Natural killer cell treated with Interleukin-12 subunit alpha and Interleukin-12 subunit beta and Interleukin-15 and Interleukin-18, amount 100 ng/mL, for 72 hours (primary cell): ENCODE results near the gene NRSN2. TPM values are rescaled to one million over a fixed set of nuclear protein-coding genes. Genes with fewer than 3 reads are reported as not detected.
"Not testable (repeated sequence)": the region's sequence is repeated elsewhere in the genome, so short reads cannot be mapped to it uniquely, and the experiment has no call there.

Source experiments
- ATAC-seq, 2 donors: fragments of 150-1000 bp; cut with Tn5 transposase in 1 of 2; sonication (Bioruptor Pico), chemical (Tn5 transposase) in 1 of 2; 2 replicates each; pipeline ENCODE4 v1.10.0; 2021
- DNase-seq: peaks from one replicate; pipeline ENCODE4 v3.0.0; 2022; ENCODE audit warnings: low spot score
- H3K27ac Mint-ChIP-seq, 2 donors: 1 replicate in 1 of 2; 2 replicates in 1 of 2; pipeline ENCODE4 v1.8.0; 2022; ENCODE audit warnings: mixed read lengths in 2 of 2, mild to moderate bottlenecking in 1 of 2, moderate library complexity in 1 of 2
- H3K27me3 Mint-ChIP-seq, 2 donors: 1 replicate in 1 of 2; 2 replicates in 1 of 2; pipeline ENCODE4 v1.8.0; 2022; ENCODE audit warnings: mixed read lengths in 2 of 2
- H3K36me3 Mint-ChIP-seq: one replicate; pipeline ENCODE4 v1.8.0; 2022; ENCODE audit warnings: mixed read lengths
- H3K4me1 Mint-ChIP-seq, 2 donors: 1 replicate in 1 of 2; 2 replicates in 1 of 2; pipeline ENCODE4 v1.8.0; 2022; ENCODE audit warnings: low read depth in 2 of 2, mixed read lengths in 2 of 2, mild to moderate bottlenecking in 1 of 2
- H3K4me3 Mint-ChIP-seq: one replicate; pipeline ENCODE4 v1.8.0; 2022; ENCODE audit warnings: mixed read lengths
- H3K9me3 Mint-ChIP-seq: 2 replicates; pipeline ENCODE4 v1.8.0; 2022; ENCODE audit warnings: mixed read lengths
- total RNA-seq, 2 donors: library from RNA; stranded (reverse); gene quantifications; one replicate each; pipeline ENCODE4 v1.2.3, GENCODE V29; 2022

The NRSN2 gene
- total RNA-seq, 2 donors from 2014 or later: 3.6 to 5.5 TPM

DNA sequence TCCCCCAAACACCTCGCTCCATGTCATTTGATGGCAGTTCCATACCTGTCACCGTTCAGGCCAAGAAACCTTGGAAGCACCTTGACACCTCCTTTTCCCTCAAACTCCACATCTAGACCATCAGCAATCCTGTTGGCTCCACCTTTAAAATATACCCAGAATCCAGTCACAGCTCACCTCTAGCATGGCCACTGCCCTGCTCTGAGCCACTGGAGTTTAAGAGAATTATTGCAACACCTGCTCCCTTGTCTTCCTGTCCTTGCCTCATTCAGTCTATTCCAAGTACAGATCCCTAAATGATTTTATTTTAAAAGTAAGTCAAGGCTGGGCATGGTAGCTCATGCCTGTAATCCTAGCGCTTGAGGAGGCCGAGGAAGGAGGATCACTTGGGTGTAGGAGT is 22.0 kb downstream of the NRSN2 start:
- DNase-seq (no peak), ATAC-seq (no peak)
- H3K9me3 Mint-ChIP-seq: no peaks in the 10 kb centered on the region
- H3K36me3 Mint-ChIP-seq: no peaks in the 10 kb centered on the region
- no peak overlapping the region for H3K4me3 Mint-ChIP-seq
- peaks cover 14 to 20% of the 10 kb centered on the region in 2 donors for H3K4me1 Mint-ChIP-seq
- peak overlapping the region in 1 of 2 donors; percentile 79 for H3K27ac Mint-ChIP-seq
- H3K27me3 Mint-ChIP-seq: peaks cover 0 to 15% of the 10 kb centered on the region in 2 donors

DNA sequence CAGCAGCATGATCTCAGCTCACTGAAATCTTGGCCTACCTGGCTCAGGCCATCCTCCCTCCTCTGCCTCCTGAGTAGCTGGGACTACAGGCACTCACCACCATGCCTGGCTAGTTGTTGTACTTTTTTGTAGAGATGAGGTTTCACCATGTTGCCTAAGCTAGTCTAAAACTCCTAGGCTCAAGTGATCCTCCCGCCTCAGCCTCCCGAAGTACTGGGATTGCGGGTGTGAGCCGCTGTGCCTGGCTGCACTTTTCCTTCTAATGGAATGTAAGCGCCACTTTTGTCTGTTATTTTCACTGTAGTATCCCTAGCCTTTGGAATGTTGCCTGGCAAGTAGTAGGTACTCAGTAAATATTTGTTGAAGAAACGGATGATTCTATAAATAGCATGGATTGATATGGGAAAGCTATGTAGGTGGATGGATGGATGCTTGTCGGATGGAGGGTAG is 23.3 kb downstream of the NRSN2 start:
- ATAC-seq: no peak
- Mint-ChIP-seq H3K4me3 (no peak overlapping the region), H3K9me3 (no peaks in the 10 kb centered on the region), H3K36me3 (no peaks in the 10 kb centered on the region), H3K27ac (no peak overlapping the region), H3K4me1 (peaks cover 7 to 20% of the 10 kb centered on the region in 2 donors), H3K27me3 (peaks cover 0 to 10% of the 10 kb centered on the region in 2 donors)
- DNase-seq: no peak

DNA sequence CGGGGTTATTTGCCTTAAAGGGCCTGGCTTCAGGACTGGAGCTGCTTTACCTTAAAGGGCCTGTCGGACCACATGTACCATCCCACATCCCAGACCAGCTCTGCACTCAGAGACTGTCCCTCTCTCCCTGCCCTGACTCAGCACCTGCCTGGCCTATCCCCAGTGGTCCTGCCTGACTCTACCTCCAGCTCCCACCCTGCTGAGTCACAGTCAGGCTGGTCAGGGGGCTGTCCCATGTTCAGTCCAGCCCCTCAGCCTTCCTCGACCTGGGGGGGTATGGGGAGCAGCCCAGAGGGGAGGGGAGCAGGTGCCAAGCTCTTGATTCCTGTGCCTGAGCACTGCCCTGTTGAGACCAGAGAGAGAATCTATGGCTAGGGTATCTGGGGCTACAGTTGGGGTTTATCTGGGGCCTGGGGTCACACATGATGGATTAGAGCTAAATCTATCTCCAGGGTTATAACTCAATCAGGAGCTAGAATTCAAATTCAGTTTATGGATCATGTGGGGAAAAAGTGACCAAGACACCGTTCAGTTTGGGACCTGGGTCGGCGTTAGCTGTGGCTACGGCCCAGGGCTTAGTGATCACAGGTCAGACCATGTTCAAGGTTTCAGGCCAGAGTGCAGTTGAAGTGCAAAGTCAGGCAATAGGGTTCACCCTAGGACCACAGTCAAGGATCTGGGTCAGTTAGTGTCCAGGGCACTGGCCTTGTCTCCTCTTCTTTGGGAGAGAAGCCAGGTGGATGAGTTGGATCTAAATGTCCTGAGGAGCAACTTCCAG is 24.3 kb downstream of the NRSN2 start:
- Mint-ChIP-seq H3K4me3 (no peak overlapping the region), H3K36me3 (no peaks in the 10 kb centered on the region), H3K27me3 (peaks cover 0 to 9% of the 10 kb centered on the region in 2 donors), H3K4me1 (peaks cover 5 to 20% of the 10 kb centered on the region in 2 donors), H3K9me3 (no peaks in the 10 kb centered on the region), H3K27ac (peak overlapping the region in 1 of 2 donors; percentile 90)
- DNase-seq: no peak
- ATAC-seq: no peak

DNA sequence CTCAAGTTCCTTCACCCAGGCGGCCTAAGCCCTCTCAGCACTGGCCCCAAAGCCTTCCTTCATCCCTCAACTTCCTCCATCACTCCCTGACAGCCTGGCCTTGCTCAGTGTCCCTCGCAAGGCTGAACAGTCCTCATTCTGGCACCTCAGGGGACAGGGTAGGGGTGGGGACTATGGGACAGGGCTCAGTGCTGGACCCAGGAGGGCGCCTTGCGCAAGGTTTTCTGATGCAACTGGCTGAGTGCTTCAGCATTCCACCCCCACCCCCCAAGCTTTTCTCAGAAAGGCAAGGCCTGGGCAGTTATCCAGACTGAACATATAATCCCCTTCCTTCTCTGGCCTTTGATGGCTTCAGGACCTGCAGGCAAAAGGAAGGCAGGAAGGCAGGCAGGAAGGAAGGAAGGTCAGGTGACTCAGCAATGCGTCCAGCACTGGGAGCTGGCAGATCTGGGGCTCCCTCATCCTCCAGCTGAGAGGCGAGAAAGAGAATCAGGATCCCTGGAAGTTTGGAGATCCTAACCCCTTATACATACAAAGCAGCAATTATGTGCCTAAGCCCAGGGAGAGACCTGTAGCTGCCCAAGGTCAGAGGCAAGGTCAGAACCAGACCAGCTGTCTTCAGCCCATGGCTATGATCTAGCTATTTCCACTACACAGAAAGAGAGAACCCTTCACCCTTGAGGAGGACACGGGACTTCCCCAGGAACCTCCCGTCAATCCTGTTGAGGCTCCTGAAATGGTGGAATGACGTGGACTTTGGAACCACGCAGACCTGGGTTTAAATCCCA is 25.0 kb downstream of the NRSN2 start:
- Mint-ChIP-seq H3K36me3 (no peaks in the 10 kb centered on the region), H3K27me3 (peaks cover 0 to 6% of the 10 kb centered on the region in 2 donors), H3K9me3 (no peaks in the 10 kb centered on the region), H3K27ac (peak overlapping the region in 1 of 2 donors; percentile 90), H3K4me3 (peak overlapping the region; percentile 27), H3K4me1 (peaks cover 5 to 20% of the 10 kb centered on the region in 2 donors)
- ATAC-seq: peak; percentile 71 to 81
- no peak for DNase-seq

DNA sequence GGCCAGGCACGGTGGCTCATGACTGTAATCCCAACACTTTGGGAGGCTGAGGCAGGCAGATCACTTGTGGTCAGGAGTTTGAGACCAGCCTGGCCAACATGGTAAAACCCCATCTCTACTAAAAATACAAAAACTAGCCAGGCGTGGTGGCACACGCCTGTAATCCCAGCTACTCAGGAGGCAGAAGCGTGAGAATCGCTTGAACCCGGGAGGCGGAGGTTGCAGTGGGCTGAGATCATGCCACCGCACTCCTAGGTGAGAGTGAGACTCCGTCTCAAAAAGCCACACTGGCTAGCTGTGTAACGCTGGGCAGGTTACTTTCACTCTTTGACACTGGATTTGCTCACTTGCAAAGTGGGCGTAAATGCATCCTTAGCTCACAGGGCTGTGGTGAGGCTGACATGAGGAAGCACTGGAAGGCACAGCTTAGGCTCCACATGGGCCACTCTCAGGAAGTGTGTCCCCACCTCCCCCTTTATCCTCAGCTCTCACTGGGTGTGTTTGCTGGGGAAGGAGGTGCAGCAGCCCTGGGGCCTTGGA is 25.7 kb downstream of the NRSN2 start:
- not testable (repeated sequence) for DNase-seq, H3K27me3 Mint-ChIP-seq, H3K9me3 Mint-ChIP-seq, H3K36me3 Mint-ChIP-seq, H3K4me3 Mint-ChIP-seq
- H3K27ac Mint-ChIP-seq: peak overlapping the region in 1 of 2 donors; percentile 90
- H3K4me1 Mint-ChIP-seq: peaks cover 5 to 20% of the 10 kb centered on the region in 2 donors
- peak; percentile 60 to 74 for ATAC-seq

DNA sequence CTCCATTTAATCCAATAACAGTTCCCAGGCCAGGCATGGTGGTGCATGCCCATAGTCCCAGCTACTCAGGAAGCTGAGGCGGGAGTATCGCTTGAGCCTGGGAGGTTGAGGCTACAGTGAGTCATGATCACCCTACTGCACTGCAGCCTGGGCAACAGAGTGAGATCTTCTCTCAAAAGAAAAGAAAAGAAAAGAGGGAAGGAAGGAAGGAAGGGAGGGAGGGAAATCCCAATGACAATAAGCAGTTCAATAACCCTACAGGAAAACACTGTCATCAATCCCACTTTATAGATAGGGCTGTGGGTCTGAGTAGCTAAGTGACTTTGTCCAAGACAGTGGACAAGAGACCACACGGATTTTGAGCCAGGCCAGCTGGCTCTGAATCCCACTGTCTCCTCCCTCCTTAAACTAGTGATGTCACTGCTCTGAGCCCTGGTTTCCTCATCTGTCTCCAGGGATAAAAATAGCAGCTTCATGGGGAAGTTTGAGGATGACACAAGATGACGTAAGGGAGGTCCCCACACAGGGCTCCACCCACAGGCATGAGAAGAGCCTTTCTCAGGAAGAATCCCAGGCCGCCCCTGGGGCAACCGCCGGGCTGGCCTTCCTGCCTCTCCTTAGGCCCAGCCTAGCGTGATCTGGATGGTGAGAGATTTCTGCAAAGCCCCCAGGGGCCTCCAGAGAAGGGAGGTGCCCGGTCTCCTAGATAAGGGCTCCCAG is 26.4 kb downstream of the NRSN2 start:
- ATAC-seq (peak; percentile 4 to 26), DNase-seq (no peak)
- Mint-ChIP-seq H3K27ac (peak overlapping the region in 1 of 2 donors; percentile 90), H3K9me3 (no peaks in the 10 kb centered on the region), H3K4me1 (peaks cover 5 to 20% of the 10 kb centered on the region in 2 donors), H3K27me3 (peaks cover 0 to 6% of the 10 kb centered on the region in 2 donors), H3K4me3 (no peak overlapping the region), H3K36me3 (no peaks in the 10 kb centered on the region)

DNA sequence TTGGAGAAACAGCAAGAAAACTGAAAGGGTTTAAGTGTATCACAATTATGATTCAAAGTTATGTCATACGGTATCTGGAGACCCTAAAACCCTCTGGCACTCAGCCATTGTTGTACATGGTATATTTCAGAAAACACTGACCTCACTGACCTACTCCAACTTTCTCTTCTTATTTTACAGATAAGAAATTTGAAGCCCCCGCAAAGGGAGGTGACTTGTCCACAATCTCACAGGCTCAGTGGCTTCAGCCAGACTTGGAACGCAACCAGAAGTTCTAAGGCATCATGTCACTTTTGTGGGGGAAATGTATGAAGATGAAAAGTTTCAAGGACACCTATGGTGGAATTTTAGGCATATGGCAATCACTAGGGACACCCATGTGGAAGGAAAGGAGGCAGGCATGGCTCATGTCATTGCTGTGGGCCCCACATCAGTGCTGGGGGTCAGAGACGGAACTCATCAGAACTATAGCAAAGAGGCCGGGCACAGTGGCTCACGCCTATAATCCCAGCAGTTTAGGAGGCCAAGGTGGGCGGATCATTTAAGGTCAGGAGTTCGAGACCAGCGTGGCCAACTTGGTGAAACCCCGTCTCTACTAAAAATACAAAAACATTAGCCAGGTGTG is 28.5 kb downstream of the NRSN2 start:
- Mint-ChIP-seq H3K4me3 (no peak overlapping the region), H3K27ac (no peak overlapping the region), H3K4me1 (peaks cover 5 to 20% of the 10 kb centered on the region in 2 donors), H3K36me3 (no peaks in the 10 kb centered on the region), H3K27me3 (no peaks in the 10 kb centered on the region), H3K9me3 (no peaks in the 10 kb centered on the region)
- DNase-seq: no peak
- ATAC-seq: no peak

DNA sequence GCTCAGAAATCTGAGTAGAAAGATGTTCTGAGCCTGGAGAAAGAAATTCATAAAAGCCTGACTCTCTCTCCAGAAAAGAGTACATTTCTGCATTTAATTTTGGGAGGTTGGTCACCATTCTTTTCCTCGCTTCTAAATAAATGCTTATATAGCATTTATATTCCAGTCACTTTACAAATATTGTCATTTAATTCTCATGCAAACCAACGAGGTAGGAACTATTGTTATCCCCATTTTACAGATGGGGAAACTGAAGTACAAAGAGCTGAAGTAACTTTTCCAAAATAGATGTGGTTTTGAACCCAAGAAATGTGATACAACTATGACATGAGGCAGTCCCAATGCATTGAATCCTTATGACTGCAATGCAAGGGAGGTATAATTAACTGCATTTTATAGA is 29.2 kb downstream of the NRSN2 start:
- Mint-ChIP-seq H3K27me3 (no peaks in the 10 kb centered on the region), H3K27ac (no peak overlapping the region), H3K4me3 (no peak overlapping the region), H3K4me1 (peaks cover 5 to 20% of the 10 kb centered on the region in 2 donors), H3K9me3 (no peaks in the 10 kb centered on the region), H3K36me3 (no peaks in the 10 kb centered on the region)
- DNase-seq (no peak), ATAC-seq (no peak)

DNA sequence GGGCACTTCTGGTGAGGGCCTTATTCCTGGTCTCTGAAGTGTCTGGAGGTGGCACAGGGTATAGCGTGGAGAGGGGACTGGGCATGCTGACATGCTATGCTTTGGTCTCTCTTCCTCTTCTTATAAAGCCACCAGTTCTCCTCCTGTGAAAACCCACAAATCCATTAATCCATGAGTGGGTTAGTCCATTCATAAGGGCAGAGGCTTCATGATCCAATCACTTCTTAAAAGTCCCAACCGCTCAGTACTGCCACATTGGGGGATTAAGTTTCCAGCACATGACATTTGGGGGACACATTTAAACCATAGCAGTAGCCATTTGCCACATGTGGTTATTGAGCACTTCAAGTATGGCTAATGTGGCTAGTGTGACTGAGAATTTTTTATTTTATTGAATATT is 29.8 kb downstream of the NRSN2 start:
- DNase-seq (no peak), ATAC-seq (no peak)
- peaks cover 5 to 15% of the 10 kb centered on the region in 2 donors for H3K4me1 Mint-ChIP-seq
- no peaks in the 10 kb centered on the region for H3K9me3 Mint-ChIP-seq
- H3K27me3 Mint-ChIP-seq: no peaks in the 10 kb centered on the region
- H3K36me3 Mint-ChIP-seq: no peaks in the 10 kb centered on the region
- no peak overlapping the region for H3K4me3 Mint-ChIP-seq
- no peak overlapping the region for H3K27ac Mint-ChIP-seq

DNA sequence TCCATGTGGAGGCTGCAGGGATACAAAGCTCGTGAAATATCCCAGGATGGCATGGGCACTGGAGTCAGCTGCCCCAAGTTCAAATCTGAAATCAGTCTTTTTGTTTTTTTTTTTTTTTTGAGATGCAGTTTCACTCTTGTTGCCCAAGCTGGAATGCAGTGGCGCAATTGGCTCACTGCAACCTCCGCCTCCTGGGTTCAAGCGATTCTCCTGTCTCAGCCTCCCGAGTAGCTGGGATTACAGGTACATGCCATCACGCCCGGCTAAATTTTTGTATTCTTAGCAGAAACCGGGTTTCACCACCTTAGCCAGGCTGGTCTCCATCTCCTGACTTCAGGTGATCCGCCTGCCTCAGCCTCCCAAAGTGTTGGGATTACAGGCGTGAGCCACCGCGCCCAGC is 30.7 kb downstream of the NRSN2 start:
- not testable (repeated sequence) for DNase-seq, H3K9me3 Mint-ChIP-seq, H3K27me3 Mint-ChIP-seq, H3K4me1 Mint-ChIP-seq, H3K27ac Mint-ChIP-seq, ATAC-seq, H3K4me3 Mint-ChIP-seq, H3K36me3 Mint-ChIP-seq

DNA sequence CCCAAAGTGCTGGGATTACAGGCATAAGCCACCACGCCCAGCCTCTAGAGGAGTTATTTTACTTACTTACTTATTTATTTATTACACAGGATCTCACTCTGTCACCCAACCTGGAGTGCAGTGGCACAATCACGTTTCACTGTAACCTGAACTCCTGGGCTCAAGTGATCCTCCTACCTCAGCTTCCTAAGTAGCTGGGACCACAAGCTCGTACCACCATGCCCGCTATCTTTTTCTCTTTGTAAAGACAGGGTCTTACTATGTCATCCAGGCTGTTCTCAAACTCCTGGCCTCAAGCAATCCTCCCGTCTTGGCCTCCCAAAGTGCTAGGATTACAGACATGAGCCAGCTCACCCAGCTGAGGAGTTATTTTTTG is 32.0 kb downstream of the NRSN2 start:
- no peak overlapping the region for H3K4me3 Mint-ChIP-seq
- no peaks in the 10 kb centered on the region for H3K27me3 Mint-ChIP-seq
- H3K9me3 Mint-ChIP-seq: no peaks in the 10 kb centered on the region
- no peak for DNase-seq
- ATAC-seq: no peak
- no peaks in the 10 kb centered on the region for H3K36me3 Mint-ChIP-seq
- no peak overlapping the region for H3K27ac Mint-ChIP-seq
- peaks cover 9 to 12% of the 10 kb centered on the region in 2 donors for H3K4me1 Mint-ChIP-seq

DNA sequence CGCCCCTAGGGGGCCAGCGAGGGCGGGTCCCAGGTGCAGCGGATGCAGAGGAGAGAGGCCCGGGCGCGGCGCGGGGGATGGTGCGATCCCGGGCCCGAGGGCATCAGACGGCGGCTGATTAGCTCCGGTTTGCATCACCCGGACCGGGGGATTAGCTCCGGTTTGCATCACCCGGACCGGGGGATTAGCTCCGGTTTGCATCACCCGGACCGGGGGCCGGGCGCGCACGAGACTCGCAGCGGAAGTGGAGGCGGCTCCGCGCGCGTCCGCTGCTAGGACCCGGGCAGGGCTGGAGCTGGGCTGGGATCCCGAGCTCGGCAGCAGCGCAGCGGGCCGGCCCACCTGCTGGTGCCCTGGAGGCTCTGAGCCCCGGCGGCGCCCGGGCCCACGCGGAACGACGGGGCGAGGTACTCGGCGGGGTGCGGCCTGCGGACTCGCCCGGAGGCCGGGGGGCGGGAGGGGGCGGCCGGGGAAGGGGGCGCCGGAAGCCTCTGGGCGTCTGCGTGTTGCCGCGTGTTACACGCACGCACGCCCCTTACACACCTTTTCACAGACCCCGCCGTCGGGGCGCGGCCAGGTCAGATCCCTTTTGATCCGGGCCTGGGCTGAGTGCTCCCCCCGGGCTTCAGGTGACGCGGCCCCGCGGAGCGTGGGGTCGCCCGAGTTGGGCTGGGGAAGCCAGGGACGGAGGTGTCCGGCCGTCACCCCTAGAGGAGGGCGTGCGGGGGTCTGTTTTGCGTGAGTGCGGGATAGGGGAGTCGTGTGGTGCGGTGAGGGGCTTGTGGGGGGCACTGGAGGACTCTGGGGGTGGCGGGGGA is 34.1 kb downstream of the NRSN2 start:
- Mint-ChIP-seq H3K4me1 (peaks cover 9 to 17% of the 10 kb centered on the region in 2 donors), H3K9me3 (no peaks in the 10 kb centered on the region), H3K4me3 (peak overlapping the region; percentile 74), H3K36me3 (no peaks in the 10 kb centered on the region), H3K27ac (peak overlapping the region; percentile 33 to 56), H3K27me3 (no peaks in the 10 kb centered on the region)
- DNase-seq (peak; percentile 79), ATAC-seq (peak; percentile 73 to 78)
